Cardiac septum (tissue), 1 donor: ENCODE results near the gene BTBD19. TPM values are rescaled to one million over a fixed set of nuclear protein-coding genes. Genes with fewer than 3 reads are reported as not detected.
A peak's percentile ranks its signal among the peaks of the same experiment; 100 is the strongest.
"Not testable (repeated sequence)": the region's sequence is repeated elsewhere in the genome, so short reads cannot be mapped to it uniquely, and the experiment has no call there.

Source experiments
- DNase-seq: peaks from one replicate; pipeline ENCODE4 v3.0.0-alpha.2; 2020; ENCODE audit warnings: low spot score
- intact Hi-C: fragments of 100-400 bp; cut with DNase I; formaldehyde crosslinking; loops from one replicate; pipeline ENCODE4 v1.14.0; 2022
- long read RNA-seq: library from polyadenylated mRNA; unstranded; transcript quantifications from one replicate; pipeline ENCODE4 v2.0.0, GENCODE V29; 2021
- total RNA-seq: library from RNA; stranded (reverse); fragmentation: NEBNext Ultra II Directional; extraction: Animal tissue kit (Norgen Biotek cat#: 25700); gene quantifications from one replicate; pipeline ENCODE4 v1.2.1, GENCODE V29; 2021
- donor health status: DM: no; HTN: no; CAD: no.

BTBD19 gene, protein sequence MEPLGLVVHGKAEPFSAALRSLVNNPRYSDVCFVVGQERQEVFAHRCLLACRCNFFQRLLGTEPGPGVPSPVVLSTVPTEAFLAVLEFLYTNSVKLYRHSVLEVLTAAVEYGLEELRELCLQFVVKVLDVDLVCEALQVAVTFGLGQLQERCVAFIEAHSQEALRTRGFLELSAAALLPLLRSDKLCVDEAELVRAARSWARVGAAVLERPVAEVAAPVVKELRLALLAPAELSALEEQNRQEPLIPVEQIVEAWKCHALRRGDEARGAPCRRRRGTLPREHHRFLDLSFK
- total RNA-seq: 4.4 TPM
- long read RNA-seq, partial matches to known transcripts: 0 of 1 reads
- long read RNA-seq, other reads (novel, unspliced or antisense): 1 of 1 reads

DNA sequence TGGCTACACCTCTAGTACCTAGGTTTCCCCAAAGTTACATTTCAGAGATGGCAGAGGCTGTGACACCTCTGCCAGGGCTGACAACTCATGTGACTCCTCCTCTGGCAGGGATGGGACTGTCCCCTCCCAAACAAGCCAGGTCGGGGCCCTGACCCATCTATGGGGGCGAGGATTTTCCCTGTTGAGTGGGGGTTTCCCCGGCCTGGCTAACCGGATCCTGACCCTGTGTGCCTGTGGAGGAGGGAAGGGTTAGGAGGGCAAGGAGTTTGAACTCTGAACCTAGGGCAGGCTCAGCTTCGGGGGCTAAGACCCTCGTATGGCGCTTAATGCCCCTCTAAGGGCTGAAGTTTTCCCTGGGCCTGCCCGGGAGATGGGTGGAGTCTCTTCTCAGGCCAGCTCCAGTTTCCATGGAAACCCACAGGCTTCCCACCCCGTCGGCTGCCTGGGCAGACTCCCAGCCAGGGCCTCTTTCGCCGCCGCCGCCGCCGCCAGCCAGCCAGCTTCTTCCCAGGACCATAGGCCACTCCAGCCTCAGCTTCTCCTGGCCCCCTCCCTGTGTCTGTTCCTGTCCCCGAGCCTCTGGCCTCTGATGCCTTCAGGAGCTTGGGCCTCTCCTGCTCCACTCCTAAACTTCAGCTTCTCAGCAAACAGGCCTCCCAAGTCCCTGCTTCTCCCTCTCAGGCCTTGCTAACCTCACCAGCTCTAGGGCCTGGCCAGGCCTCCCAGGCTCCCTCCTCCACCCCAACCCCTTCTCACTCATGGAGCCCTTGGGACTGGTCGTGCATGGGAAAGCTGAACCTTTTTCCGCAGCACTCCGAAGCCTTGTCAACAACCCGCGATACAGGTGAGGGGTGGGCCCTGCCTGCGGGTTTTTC is at the start of gene BTBD19:
Gene BTBD19, plus strand, starts transcription at position 461 of the 875 bp plus-strand sequence. Its CDS starts 298 bp downstream, at position 759.
- intact Hi-C loops: loop anchor here (10.0 kb wide), 1 partner anchor 497 kb away; no protein-coding TSS in a partner anchor
- DNase-seq: peak; percentile 90

DNA sequence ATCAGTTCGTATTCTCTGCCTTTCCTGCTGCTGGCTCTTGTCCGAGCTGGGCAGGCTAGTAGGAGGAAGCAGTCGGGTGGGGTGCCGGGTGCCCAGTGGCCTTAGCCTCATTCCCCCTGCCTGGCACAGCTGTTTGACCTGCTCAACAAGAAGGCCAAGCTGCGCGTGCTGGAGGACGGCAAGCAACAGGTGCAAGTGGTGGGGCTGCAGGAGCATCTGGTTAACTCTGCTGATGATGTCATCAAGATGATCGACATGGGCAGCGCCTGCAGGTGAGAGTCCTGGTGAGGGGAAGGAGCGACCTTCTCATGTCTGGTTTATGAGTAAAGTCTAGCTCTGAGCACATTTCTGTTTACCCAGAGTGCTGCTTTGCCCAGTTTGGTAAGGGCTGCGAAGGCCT is 49.2 kb upstream of the BTBD19 start:
- DNase-seq: no peak
- intact Hi-C loops: no loop called here

DNA sequence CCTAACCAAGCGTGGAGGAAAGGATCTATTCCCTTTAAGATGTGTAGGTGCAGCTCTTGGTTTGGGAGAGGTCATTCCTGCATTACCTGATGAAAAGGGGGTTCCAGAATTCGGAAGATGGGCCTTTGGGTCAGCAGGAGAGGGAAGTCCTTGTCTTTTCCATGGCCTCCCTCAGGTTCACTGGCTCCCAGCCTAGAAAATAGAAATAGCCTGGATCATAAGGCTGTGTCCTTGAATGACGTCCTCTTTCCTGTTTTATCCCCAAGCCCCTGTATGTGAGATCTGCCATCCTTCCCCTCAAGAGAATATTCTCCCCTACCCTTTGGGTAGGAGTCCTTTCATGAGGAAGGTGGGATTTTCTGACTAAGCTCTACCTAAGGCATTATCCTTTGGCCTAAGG is 47.4 kb upstream of the BTBD19 start:
- intact Hi-C loops: no loop called here
- no peak for DNase-seq

DNA sequence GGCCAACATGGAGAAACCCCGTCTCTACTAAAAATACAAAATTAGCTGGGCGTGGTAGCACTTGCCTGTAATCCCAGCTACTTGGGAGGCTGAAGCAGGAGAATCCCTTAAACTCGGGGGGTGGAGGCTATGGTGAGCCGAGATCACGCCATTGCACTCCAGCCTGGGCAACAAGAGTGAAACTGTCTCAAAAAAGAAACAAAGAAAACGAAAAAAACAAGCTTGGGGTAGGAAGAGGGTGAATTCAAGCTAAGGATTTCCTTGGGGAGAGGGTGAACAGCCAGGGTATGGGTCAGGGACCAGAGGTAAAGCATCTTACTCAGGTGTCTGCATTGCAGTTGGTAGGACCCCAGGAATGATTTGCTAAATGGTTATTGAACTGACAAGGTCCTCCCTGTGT is 41.9 kb upstream of the BTBD19 start:
- DNase-seq, intact Hi-C loops: not testable (repeated sequence)

DNA sequence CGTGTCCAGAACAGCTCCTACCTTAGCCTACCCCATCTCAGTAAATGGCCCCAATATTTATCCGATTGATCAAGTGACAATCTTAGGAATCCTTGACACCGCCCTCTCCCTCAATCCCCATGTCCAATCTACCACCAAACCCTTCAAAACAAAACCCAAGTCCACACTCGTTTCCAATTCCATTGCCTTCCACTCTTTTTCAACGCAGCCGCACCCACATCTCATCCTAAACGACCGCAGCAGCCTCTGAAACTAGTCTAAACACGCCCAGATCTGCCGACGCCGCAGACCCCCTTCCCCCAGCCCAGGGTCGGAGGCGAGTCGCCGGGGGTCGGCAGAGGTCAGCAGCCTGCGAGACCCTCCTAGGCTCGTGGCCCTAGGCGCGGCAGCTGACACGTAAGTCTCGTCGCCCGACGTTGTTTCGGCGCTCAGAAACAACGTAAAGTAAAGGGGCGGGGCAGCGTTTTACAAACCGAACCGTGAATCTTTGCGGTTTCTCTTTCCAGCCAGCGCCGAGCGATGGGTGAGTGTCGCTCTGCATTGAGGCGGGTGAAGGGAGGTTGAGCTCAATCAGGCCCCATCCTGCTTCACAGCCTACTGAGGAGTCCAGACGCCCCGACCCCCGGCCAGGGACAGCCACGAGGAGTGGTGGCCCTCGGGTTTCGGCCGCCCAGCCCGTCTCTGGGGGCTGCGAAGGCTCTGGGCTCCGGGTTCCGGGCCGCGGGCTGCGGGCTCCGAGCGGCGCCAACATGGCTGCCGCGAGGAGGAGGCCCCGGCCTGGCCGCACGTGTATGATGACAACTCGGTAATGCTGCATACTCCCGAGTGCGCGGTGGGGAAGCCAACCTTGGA is 33.0 kb upstream of the BTBD19 start, which contains the start of gene RPS8:
Gene RPS8, plus strand, starts transcription at position 463 of the 852 bp plus-strand sequence. Its CDS starts 57 bp downstream, at position 520.
- peak; percentile 96 for DNase-seq
- intact Hi-C loops: no loop called here

DNA sequence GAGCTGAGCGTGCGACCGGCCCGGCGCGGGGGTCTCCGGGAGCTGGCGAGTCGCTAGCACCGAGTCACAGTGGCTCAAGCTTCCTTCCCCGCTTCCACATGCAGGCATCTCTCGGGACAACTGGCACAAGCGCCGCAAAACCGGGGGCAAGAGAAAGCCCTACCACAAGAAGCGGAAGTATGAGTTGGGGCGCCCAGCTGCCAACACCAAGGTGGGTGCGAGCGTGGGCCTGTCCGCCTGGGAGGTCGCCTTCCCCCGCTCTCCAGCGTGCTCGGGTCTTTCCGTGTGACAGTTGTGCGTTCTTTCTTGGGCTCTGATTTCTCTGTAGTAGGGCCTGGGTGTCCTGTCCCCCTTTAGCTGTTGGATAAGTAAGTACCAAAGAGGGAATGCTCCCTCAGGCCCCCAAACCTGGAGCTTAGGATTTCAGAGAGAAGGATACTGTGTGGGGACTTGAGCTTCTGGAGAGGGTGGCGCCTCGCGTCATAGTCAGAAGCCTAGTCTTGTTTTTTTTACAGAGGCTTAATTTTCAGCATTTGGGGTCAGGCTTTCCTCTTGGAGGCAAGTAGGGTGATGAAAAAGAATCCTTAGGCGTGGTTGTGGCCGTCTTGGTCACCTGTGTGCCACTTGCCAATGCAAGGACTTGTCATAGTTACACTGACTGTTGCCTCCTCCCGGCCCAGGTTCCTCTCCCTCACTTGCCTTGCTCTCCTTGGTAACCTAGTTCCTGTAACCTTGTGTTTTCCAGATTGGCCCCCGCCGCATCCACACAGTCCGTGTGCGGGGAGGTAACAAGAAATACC is 32.2 kb upstream of the BTBD19 start:
- intact Hi-C loops: no loop called here
- DNase-seq: no peak

DNA sequence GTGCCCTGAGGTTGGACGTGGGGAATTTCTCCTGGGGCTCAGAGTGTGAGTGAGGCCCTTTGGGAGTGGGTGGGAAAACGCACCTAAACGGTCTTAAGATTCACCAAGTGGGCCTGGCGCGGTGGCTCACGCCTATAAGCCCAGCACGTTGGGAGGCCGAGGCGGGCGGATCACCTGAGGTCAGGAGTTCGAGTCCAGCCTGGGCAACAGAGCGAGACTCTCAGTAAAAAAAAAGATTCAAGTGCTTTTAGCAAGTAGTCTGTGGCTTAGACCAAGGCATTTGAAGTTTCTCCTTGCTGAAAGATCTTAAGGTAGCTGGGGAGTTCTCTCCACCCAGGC is 31.6 kb upstream of the BTBD19 start:
- intact Hi-C loops: no loop called here
- no peak for DNase-seq

DNA sequence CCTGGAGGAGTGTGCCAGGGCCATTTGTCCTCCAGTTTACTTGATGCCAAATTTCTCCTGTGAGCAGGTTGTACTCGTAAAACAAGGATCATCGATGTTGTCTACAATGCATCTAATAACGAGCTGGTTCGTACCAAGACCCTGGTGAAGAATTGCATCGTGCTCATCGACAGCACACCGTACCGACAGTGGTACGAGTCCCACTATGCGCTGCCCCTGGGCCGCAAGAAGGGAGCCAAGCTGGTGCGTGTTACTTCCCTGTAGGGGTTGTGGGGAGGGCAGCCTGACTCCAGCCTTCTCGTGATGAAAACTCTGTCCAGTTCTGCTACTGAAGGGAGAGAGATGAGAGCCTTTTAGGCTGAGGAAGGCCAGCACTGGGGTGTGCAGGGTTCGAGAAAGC is 30.8 kb upstream of the BTBD19 start:
- intact Hi-C loops: no loop called here
- no peak for DNase-seq

DNA sequence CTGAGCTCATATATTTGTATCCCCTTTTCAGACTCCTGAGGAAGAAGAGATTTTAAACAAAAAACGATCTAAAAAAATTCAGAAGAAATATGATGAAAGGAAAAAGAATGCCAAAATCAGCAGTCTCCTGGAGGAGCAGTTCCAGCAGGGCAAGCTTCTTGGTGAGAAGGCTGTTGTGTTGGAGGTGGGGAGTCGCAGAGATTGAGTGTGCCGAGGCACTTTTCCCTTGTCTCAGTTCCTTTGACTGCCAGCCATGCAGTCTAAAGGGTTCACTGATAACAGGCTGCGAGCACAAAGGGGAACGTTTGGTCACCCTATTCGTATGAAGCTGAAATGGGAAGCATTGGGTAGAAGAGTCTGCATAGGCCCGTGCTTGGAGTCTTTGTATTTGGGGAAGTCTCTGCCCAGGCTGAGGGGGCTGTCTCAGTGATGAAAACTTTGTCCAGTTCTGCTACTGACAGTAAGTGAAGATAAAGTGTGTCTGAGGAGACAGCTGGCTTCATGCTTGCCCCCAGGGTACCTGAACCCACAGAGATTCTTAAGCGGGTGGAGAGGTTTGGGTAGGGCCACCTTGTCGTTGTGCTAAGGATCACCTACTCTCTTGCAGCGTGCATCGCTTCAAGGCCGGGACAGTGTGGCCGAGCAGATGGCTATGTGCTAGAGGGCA is 30.2 kb upstream of the BTBD19 start:
- intact Hi-C loops: no loop called here
- DNase-seq: no peak

DNA sequence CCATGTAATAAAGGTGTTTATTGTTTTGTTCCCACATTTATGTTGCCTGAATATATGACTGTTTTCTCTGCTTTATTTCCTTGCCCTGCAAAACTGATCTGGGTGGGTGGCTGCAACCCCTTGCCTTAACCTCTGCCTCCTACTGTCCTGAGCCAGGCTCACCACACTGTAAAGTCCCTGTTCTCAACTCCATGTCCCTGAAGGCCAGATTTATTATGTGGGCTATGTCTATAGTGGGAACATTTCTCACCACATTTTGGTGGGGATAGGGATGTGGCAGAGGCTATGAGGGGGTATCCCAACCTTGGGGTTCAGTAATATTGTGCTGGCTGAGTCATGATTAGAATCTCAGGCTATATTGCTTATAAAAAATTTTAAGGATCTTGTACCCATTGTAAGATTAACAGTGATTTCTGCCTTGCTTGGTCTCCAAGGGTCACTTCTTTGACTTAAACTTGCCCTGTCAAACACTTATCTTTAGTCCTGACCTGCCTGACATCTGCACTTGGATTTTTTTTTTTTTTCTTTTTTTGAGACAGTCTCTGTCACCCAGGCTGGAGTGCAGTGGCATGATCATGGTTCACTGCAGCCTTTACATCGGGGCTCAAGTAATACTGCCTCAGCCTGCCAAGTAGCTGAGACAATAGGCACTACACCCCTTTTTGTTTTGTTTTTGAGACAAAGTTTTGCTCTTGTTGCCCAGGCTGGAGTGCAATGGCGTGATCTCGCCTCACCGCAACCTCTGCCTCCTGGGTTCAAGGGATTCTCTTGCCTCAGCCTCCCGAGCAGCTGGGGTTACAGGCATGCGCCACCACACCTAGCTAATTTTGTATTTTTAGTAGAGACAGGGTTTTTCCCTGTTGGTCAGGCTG is 29.4 kb upstream of the BTBD19 start:
- intact Hi-C loops: no loop called here
- DNase-seq: no peak

DNA sequence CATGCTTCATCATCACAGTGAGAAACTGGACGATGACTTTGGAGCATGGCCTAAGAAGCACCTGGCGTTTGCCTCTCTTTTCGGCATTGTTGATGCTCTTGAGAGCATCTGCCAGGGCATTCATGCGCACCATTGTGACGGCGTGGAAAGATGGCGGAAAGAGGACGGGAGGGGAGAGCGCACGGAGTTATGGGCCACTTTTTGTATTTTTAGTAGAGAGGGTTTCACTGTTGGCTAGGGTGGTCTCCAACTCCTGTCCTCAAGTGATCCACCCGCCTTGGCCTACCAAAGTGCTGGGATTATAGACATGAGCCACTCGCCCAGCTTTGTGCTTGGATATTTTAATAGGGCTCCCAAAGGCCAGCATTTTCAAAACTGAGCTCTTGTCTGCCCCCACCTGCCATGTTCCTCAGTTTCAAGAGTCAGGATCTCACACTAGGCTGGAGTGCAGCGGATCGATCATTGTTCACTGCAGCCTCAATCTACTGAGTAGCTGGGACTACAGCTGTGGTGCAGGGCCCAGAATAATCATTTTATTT is 27.7 kb upstream of the BTBD19 start:
- intact Hi-C loops: no loop called here
- DNase-seq: no peak

DNA sequence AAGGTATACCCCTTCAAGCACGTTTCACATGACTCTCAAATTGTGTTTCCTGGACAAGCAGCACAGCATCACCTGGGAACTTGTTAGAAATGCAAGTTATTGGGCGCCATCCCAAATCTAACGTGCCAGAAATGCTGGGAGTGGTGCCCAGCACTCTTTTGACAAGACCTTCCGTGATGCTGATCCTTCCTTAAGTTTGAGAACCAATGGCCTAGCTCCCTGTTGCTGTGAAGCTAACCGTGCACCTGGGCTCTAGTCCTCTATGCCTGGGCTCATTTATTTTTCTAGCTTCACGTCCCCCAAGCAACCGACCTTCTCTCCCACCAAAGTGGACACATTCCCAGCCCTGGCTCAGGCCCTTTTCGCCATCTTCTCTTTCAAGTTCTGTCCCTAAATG is 24.6 kb upstream of the BTBD19 start:
- no peak for DNase-seq
- intact Hi-C loops: no loop called here

DNA sequence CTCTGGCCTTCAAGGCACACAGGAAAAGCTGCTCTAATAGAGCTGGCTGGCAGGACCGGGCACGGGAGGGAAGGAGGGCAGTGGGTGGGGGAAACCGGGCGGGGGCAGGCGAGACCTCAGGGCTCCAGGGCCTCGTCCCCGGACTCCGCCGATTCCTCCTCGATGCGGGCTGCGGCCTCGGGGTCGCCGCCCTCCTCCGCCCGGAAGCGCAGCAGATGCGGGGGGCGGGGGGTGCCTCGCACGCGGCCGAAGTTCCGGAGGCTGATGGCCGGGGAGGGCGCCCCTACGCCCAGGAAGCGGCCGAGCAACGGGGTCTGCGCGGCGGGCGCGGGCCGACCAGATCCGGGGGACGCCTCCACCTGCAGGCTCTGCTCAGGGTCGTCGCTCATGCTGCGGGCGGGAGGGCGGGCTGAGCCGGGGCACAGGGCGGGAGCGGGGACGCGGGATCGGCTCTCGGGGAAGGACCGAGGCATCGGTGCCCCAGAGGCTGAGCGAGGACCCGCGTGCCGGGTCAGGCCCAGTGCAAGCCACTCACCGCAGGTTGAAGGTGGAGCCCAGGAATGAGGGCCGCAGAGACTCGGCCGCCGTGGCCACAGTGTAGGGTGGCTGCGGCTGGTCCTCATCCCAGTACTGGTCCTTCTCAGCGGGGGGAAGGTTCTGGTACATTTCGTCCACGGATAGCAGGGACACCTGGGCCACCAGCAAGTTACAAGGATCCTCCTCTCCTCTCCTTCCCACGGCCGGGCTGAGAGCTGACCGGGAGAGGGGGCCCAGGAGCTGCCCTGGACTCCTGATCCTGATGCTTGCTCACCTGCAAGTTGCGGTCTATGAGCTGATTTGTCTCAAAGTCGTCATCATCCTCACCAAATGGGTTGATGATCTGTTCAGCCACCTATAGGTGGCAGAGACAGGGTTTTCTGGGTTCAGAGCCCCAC is 24.0 kb upstream of the BTBD19 start:
- intact Hi-C loops: no loop called here
- DNase-seq: no peak

DNA sequence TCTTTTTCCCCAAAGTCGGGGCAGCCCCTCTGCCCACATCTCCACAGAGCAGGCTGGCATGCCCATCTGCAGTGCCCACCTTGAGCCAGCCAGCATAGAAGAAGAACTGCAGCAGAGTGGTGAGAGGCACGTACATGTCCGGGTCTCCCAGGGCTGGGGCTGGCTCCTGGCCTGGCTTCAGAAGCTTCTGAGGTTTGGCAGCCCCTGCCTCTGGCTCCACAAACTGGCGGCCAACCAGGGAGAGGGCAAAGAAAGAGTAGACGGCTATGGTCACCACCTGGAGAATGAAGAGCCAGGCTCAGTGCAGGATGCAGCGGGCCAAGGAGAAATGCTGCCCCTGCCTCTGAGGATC is 23.3 kb upstream of the BTBD19 start:
- intact Hi-C loops: no loop called here
- no peak for DNase-seq

DNA sequence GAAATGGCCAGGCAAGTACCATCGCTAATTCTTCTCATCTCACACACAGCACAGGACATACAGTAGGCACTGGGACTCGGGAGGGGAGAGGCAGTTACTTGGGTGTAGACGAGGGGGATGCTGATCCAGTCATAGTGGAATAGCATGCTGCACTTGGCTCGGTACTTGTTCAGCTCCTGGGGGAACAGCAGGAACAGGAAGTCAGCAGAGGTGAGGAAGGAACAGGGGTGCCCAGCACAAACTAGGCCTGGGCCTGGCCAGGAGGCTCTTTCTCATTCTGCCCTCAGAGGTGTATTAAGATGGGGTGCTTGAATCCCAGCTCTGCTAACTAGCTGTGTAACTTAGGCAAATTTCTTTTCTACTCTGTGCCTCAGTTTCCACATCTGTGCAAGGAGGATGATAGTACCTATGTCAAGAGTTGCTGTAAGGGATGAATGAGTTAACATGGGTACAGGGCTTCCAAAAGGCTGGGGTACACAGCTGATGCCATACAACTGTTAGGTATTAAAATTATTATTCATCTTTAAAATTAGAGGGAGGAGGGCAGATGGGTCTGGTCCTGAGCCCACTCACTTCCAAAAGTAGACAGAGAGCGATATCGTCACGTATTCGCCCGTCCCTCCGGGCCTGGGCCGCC is 22.7 kb upstream of the BTBD19 start:
- DNase-seq: no peak
- intact Hi-C loops: no loop called here
